ENCODE data around the gene KNCN. TPM values are rescaled to one million over a fixed set of nuclear protein-coding genes. Genes with fewer than 3 reads are reported as not detected.
A peak's percentile ranks its signal among the peaks of the same experiment; 100 is the strongest.

KNCN gene
- polyA plus RNA-seq, 1 donor from 2014 or later, result not detected

- Histone ChIP-seq H3K4me2 (ENCODE audit: low read length) (no peak overlapping the region), H3K4me3 (ENCODE audit: low read length) (peak overlapping the region; percentile 57), H2AFZ (ENCODE audit: low read depth, low read length) (no peak overlapping the region), H3F3A (ENCODE audit: insufficient read depth, low read length, poor library complexity, severe bottlenecking) (no peaks in the 10 kb centered on the region), H3K27me3 (ENCODE audit: insufficient read depth, low read depth, low read length) (peaks cover 53% of the 10 kb centered on the region), H3K9me2 (ENCODE audit: insufficient read depth, low read length) (no peaks in the 10 kb centered on the region), H3K79me2 (replicated peaks; ENCODE audit: insufficient read depth, low read length) (no peaks in the 10 kb centered on the region), H4K20me1 (ENCODE audit: insufficient read depth) (no peaks in the 10 kb centered on the region), H3K9ac (ENCODE audit: low read length) (no peak overlapping the region), H3K9me3 (ENCODE audit: low read length) (no peaks in the 10 kb centered on the region), H3K27ac (ENCODE audit: low read length) (no peak overlapping the region), H3K36me3 (ENCODE audit: insufficient read depth, low read length) (no peaks in the 10 kb centered on the region)
- no peak for TF ChIP-seq POLR2AphosphoS5 (IDR thresholded peaks at IDR 0.05)
These were observed 6.7 kb downstream of the KNCN start for GRCh38 chr1:46544561-46545240.

- Histone ChIP-seq H3K27ac (ENCODE audit: low read length) (no peak overlapping the region), H3K9ac (ENCODE audit: low read length) (peak overlapping the region; percentile 12), H3K79me2 (replicated peaks; ENCODE audit: insufficient read depth, low read length) (no peaks in the 10 kb centered on the region), H3F3A (ENCODE audit: insufficient read depth, low read length, poor library complexity, severe bottlenecking) (no peaks in the 10 kb centered on the region), H2AFZ (ENCODE audit: low read depth, low read length) (no peak overlapping the region), H3K4me3 (ENCODE audit: low read length) (peak overlapping the region; percentile 57), H3K27me3 (ENCODE audit: insufficient read depth, low read depth, low read length) (peaks cover 53% of the 10 kb centered on the region), H3K9me3 (ENCODE audit: low read length) (no peaks in the 10 kb centered on the region), H3K9me2 (ENCODE audit: insufficient read depth, low read length) (no peaks in the 10 kb centered on the region), H3K4me2 (ENCODE audit: low read length) (no peak overlapping the region), H4K20me1 (ENCODE audit: insufficient read depth) (no peaks in the 10 kb centered on the region), H3K36me3 (ENCODE audit: insufficient read depth, low read length) (no peaks in the 10 kb centered on the region)
- TF ChIP-seq REST (IDR thresholded peaks at IDR 0.05; ENCODE audit: borderline replicate concordance) (no peak), EZH2 (IDR thresholded peaks at IDR 0.05; ENCODE audit: borderline replicate concordance, insufficient read depth, low read length, poor library complexity, severe bottlenecking) (no peak), MXI1 (conservative IDR thresholded peaks at IDR 0.05; ENCODE audit: poor library complexity, severe bottlenecking) (no peak), CTCF (IDR thresholded peaks at IDR 0.05; ENCODE audit: poor library complexity, severe bottlenecking) (no peak), POLR2AphosphoS5 (IDR thresholded peaks at IDR 0.05) (no peak), EP300 (conservative IDR thresholded peaks at IDR 0.05; ENCODE audit: poor library complexity, severe bottlenecking) (no peak), RAD21 (conservative IDR thresholded peaks at IDR 0.05) (no peak), SMC3 (conservative IDR thresholded peaks at IDR 0.05; ENCODE audit: poor library complexity) (no peak), TAF1 (IDR thresholded peaks at IDR 0.05; ENCODE audit: low read depth) (no peak)
These were observed 7.5 kb downstream of the KNCN start for GRCh38 chr1:46543761-46544560.
